Glomerular visceral epithelial cell (primary cell): ENCODE results near the gene TNNT3.
"Not testable (repeated sequence)": the region's sequence is repeated elsewhere in the genome, so short reads cannot be mapped to it uniquely, and the experiment has no call there.

ENCODE experiments used
- DNase-seq: peaks from one replicate; pipeline ENCODE4 v3.0.0-alpha.2; 2016; ENCODE audit errors: extremely low spot score

The TNNT3 gene

GRCh38 chr11:1934335-1935155 lies 15.0 kb downstream of the TNNT3 start:
- no peak for DNase-seq

GRCh38 chr11:1935156-1936071 lies 15.9 kb downstream of the TNNT3 start:
- DNase-seq, result no peak

- DNase-seq, result no peak
Observed at GRCh38 chr11:1936072-1936780, 16.7 kb downstream of the TNNT3 start.

- DNase-seq, result no peak
Observed at GRCh38 chr11:1936781-1937615, 17.5 kb downstream of the TNNT3 start.

- no peak for DNase-seq
Observed at GRCh38 chr11:1937616-1938342, 18.3 kb downstream of the TNNT3 start.

- no peak for DNase-seq
Observed at GRCh38 chr11:1938343-1939005, 19.0 kb downstream of the TNNT3 start.

GRCh38 chr11:1939006-1939625 lies 19.6 kb downstream of the TNNT3 start:
- DNase-seq, result no peak

GRCh38 chr11:1939788-1940187 lies 20.3 kb downstream of the TNNT3 start:
- not testable (repeated sequence) for DNase-seq

- no peak for DNase-seq
Observed at GRCh38 chr11:1942558-1943260, 23.2 kb downstream of the TNNT3 start.

GRCh38 chr11:1943576-1943975 lies 24.1 kb downstream of the TNNT3 start:
- no peak for DNase-seq

GRCh38 chr11:1943977-1944376 lies 24.5 kb downstream of the TNNT3 start:
- peak; percentile 65 for DNase-seq

- DNase-seq, result no peak
Observed at GRCh38 chr11:1946812-1947484, 27.4 kb downstream of the TNNT3 start, which contains the start of gene MRPL23. Gene MRPL23, plus strand, starts transcription at chr11:1947332. Its CDS starts 31 bp downstream, at chr11:1947363.

- no peak for DNase-seq
Observed at GRCh38 chr11:1947592-1948237, 28.2 kb downstream of the TNNT3 start.

- DNase-seq, result no peak
Observed at GRCh38 chr11:1948389-1948788, 28.9 kb downstream of the TNNT3 start.

- DNase-seq, result no peak
Observed at GRCh38 chr11:1949302-1949701, 29.8 kb downstream of the TNNT3 start.

GRCh38 chr11:1949922-1950321 lies 30.4 kb downstream of the TNNT3 start:
- no peak for DNase-seq

- DNase-seq, result no peak
Observed at GRCh38 chr11:1952806-1953482, 33.4 kb downstream of the TNNT3 start.
